ENCODE results near the gene HPCAL4.

The HPCAL4 gene

DNA sequence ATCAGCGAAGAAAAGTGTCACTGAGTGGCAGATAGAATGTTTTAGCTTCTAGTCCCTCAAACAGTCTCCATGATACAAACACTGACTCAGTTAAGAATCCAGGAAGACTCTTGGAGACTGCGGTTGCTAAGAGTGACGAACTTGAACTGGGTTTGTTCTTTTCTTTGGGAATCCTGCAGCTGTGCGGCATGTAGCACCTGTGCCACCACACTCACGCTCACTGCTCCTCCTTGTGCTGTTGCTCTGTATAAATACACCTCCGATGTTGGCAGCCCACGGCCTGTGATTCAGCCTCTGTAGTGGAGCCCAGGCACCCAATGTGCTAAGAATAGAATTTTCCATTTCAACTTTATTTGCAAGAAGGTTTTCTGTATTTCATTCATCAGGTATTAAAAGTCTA, 41.9 kb upstream of the HPCAL4 start:
- Histone ChIP-seq H4K20me1 (ENCODE audit: insufficient read depth) (no peaks in the 10 kb centered on the region), H3K4me1 (ENCODE audit: low read depth, poor library complexity, severe bottlenecking) (peaks cover 23% of the 10 kb centered on the region), H3K4me3 (IDR thresholded peaks at IDR 0.05; ENCODE audit: insufficient read depth, low read depth, low read length) (no peak overlapping the region), H3K9ac (no peak overlapping the region), H3K27ac (no peak overlapping the region), H2AFZ (ENCODE audit: low read depth) (no peak overlapping the region), H3K4me2 (no peak overlapping the region), H3K36me3 (ENCODE audit: insufficient read depth) (no peaks in the 10 kb centered on the region), H3K27me3 (ENCODE audit: insufficient read depth, low read depth) (no peaks in the 10 kb centered on the region), H3K79me2 (ENCODE audit: insufficient read depth, low read depth) (no peaks in the 10 kb centered on the region)
- TF ChIP-seq, protein P1, sequence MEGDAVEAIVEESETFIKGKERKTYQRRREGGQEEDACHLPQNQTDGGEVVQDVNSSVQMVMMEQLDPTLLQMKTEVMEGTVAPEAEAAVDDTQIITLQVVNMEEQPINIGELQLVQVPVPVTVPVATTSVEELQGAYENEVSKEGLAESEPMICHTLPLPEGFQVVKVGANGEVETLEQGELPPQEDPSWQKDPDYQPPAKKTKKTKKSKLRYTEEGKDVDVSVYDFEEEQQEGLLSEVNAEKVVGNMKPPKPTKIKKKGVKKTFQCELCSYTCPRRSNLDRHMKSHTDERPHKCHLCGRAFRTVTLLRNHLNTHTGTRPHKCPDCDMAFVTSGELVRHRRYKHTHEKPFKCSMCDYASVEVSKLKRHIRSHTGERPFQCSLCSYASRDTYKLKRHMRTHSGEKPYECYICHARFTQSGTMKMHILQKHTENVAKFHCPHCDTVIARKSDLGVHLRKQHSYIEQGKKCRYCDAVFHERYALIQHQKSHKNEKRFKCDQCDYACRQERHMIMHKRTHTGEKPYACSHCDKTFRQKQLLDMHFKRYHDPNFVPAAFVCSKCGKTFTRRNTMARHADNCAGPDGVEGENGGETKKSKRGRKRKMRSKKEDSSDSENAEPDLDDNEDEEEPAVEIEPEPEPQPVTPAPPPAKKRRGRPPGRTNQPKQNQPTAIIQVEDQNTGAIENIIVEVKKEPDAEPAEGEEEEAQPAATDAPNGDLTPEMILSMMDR (conservative IDR thresholded peaks at IDR 0.05; ENCODE audit: low read depth, low read length), result no peak

DNA sequence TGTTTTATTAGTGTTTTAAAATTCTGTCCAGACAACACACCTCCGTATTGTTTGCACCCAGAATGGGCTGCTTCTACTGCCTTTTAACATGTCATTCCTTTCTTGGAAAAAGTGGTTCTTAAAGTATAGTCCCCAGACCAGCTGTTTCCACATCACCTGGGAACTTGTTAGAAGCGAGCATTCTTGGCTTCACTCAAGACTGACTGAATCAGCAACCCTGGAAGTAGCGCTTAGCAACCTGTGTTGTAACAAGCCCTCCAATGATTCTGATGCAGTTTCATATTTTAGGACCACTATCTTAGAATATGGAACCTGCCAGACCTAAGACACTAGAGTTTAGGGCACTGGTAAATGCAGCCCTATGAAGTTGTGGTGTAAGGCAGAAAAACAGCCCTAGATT, 41.5 kb upstream of the HPCAL4 start:
- Histone ChIP-seq H3K4me3 (IDR thresholded peaks at IDR 0.05; ENCODE audit: insufficient read depth, low read depth, low read length) (no peak overlapping the region), H3K36me3 (ENCODE audit: insufficient read depth) (no peaks in the 10 kb centered on the region), H4K20me1 (ENCODE audit: insufficient read depth) (no peaks in the 10 kb centered on the region), H3K9ac (no peak overlapping the region), H3K4me1 (ENCODE audit: low read depth, poor library complexity, severe bottlenecking) (peaks cover 19% of the 10 kb centered on the region), H3K79me2 (ENCODE audit: insufficient read depth, low read depth) (no peaks in the 10 kb centered on the region), H3K27ac (no peak overlapping the region), H3K4me2 (no peak overlapping the region), H2AFZ (ENCODE audit: low read depth) (no peak overlapping the region), H3K27me3 (ENCODE audit: insufficient read depth, low read depth) (no peaks in the 10 kb centered on the region)
- TF ChIP-seq, protein P1 (conservative IDR thresholded peaks at IDR 0.05; ENCODE audit: low read depth, low read length), result no peak

DNA sequence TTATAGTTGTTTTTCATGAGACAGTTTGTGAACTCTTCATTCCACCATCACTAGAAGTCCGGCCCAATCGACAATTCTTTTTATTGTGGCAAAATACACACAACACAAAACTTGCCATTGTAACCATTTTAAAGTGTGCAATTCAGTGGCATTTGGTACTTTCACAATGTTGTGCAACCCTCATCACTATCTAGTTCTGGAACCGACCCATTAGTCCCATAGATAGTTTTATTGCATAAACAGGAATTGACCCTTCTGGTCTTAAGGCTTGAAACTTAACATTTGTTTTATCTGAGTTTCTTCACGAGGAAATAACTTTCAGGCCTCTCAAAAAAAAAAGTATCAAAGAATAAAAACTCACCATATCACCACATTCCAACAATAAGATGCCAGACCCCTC, 38.6 kb upstream of the HPCAL4 start:
- no peak overlapping the region for H3K27ac ChIP-seq
- TF ChIP-seq, protein P1 (conservative IDR thresholded peaks at IDR 0.05; ENCODE audit: low read depth, low read length), result no peak
- H2AFZ ChIP-seq (ENCODE audit: low read depth), result no peak overlapping the region
- H4K20me1 ChIP-seq (ENCODE audit: insufficient read depth), result no peaks in the 10 kb centered on the region
- H3K36me3 ChIP-seq (ENCODE audit: insufficient read depth), result no peaks in the 10 kb centered on the region
- H3K4me1 ChIP-seq (ENCODE audit: low read depth, poor library complexity, severe bottlenecking), result no peaks in the 10 kb centered on the region
- H3K27me3 ChIP-seq (ENCODE audit: insufficient read depth, low read depth), result no peaks in the 10 kb centered on the region
- no peaks in the 10 kb centered on the region for H3K79me2 ChIP-seq (ENCODE audit: insufficient read depth, low read depth)
- no peak overlapping the region for H3K4me3 ChIP-seq (IDR thresholded peaks at IDR 0.05; ENCODE audit: insufficient read depth, low read depth, low read length)
- no peak overlapping the region for H3K9ac ChIP-seq
- H3K4me2 ChIP-seq, result no peak overlapping the region

DNA sequence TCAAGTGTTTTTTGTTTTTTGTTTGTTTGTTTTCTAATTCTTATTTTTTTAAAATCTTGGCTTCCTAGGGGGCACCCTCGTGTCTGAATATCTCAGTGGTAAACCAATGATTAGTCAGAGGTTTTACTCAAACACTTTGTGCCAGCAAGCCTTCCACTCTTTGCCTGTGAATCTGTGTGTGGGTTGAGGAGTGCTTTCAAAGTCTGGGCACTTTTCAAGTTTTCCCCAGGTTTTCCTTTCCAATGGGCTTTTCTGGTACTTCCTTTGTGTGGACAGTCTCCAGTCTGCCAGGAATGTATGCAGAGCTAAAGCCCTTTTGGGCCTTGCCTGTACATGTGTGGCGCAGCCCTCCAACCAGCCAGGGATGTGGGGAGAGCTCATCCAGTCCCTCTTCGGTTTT, 37.8 kb upstream of the HPCAL4 start:
- H3K79me2 ChIP-seq (ENCODE audit: insufficient read depth, low read depth), result no peaks in the 10 kb centered on the region
- no peak overlapping the region for H3K4me3 ChIP-seq (IDR thresholded peaks at IDR 0.05; ENCODE audit: insufficient read depth, low read depth, low read length)
- no peak overlapping the region for H3K9ac ChIP-seq
- no peak overlapping the region for H3K27ac ChIP-seq
- no peaks in the 10 kb centered on the region for H3K36me3 ChIP-seq (ENCODE audit: insufficient read depth)
- no peak overlapping the region for H2AFZ ChIP-seq (ENCODE audit: low read depth)
- TF ChIP-seq, protein P1 (conservative IDR thresholded peaks at IDR 0.05; ENCODE audit: low read depth, low read length), result no peak
- no peaks in the 10 kb centered on the region for H3K4me1 ChIP-seq (ENCODE audit: low read depth, poor library complexity, severe bottlenecking)
- no peak overlapping the region for H3K4me2 ChIP-seq
- no peaks in the 10 kb centered on the region for H3K27me3 ChIP-seq (ENCODE audit: insufficient read depth, low read depth)
- no peaks in the 10 kb centered on the region for H4K20me1 ChIP-seq (ENCODE audit: insufficient read depth)

DNA sequence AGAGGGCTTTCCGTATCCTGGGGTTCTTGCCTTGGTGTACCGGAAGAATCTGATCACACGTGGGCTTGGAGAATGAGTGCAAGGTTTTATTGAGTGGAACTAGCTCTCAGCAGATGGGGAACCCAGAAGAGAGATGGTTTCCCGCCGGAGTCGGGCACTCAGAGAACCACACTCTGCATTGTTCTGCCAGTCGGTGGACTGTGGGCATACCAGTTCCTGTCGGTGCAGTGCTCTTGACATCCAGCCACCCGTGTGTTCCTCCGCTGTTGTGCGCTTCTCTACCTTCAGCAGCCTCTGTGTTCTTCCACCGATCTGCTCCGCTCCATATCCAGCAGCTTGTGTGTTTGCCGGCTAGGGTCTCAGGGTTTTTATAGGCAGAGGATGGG, 36.7 kb upstream of the HPCAL4 start:
- TF ChIP-seq, protein P1 (conservative IDR thresholded peaks at IDR 0.05; ENCODE audit: low read depth, low read length), result no peak
- H3K27me3 ChIP-seq (ENCODE audit: insufficient read depth, low read depth), result no peaks in the 10 kb centered on the region
- no peak overlapping the region for H3K9ac ChIP-seq
- no peak overlapping the region for H3K27ac ChIP-seq
- no peak overlapping the region for H3K4me3 ChIP-seq (IDR thresholded peaks at IDR 0.05; ENCODE audit: insufficient read depth, low read depth, low read length)
- no peak overlapping the region for H2AFZ ChIP-seq (ENCODE audit: low read depth)
- H3K4me1 ChIP-seq (ENCODE audit: low read depth, poor library complexity, severe bottlenecking), result no peaks in the 10 kb centered on the region
- no peaks in the 10 kb centered on the region for H3K79me2 ChIP-seq (ENCODE audit: insufficient read depth, low read depth)
- H4K20me1 ChIP-seq (ENCODE audit: insufficient read depth), result no peaks in the 10 kb centered on the region
- H3K36me3 ChIP-seq (ENCODE audit: insufficient read depth), result no peaks in the 10 kb centered on the region
- no peak overlapping the region for H3K4me2 ChIP-seq
